ENCODE measurements around the gene AP4M1. TPM values are rescaled to one million over a fixed set of nuclear protein-coding genes. Genes with fewer than 3 reads are reported as not detected.
A peak's percentile ranks its signal among the peaks of the same experiment; 100 is the strongest.

Gene AP4M1
- total RNA-seq, 2 donors from 2014 or later = 26.3 to 31.5 TPM

DNA sequence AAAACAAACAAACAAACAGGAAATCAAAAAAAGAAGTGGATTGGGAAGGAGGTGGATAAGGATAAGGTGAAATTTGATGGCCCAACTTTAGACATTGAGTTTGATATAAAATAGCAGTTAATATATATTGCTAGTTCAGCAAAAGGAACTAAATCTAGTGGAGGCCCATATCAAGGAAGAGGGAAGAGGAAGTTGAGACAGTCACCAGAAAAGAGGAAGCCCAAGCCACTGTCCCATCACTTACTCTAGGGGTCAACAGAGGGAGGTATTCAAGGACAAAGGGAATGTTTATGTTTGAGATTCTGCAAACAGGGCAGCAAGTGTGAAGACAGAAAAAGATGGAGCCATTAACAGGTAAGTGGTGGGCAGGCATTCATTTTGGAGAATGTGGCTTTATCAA, 51.0 kb downstream of the AP4M1 start:
- no peaks in the 10 kb centered on the region for H3K9me3 ChIP-seq (ENCODE audit: control insufficient read depth, low read length)
- Mint-ChIP-seq H3K36me3 (ENCODE audit: low read depth) (peaks cover 39% of the 10 kb centered on the region), H3K27ac (no peak overlapping the region), H3K27me3 (ENCODE audit: insufficient read depth) (no peaks in the 10 kb centered on the region), H3K4me1 (peaks cover 43% of the 10 kb centered on the region), H3K4me3 (no peak overlapping the region), H3K9me3 (no peaks in the 10 kb centered on the region)
- H3K36me3 ChIP-seq (ENCODE audit: control insufficient read depth, insufficient read depth, low read length) = peaks cover 47% of the 10 kb centered on the region
- TF ChIP-seq, protein P1, sequence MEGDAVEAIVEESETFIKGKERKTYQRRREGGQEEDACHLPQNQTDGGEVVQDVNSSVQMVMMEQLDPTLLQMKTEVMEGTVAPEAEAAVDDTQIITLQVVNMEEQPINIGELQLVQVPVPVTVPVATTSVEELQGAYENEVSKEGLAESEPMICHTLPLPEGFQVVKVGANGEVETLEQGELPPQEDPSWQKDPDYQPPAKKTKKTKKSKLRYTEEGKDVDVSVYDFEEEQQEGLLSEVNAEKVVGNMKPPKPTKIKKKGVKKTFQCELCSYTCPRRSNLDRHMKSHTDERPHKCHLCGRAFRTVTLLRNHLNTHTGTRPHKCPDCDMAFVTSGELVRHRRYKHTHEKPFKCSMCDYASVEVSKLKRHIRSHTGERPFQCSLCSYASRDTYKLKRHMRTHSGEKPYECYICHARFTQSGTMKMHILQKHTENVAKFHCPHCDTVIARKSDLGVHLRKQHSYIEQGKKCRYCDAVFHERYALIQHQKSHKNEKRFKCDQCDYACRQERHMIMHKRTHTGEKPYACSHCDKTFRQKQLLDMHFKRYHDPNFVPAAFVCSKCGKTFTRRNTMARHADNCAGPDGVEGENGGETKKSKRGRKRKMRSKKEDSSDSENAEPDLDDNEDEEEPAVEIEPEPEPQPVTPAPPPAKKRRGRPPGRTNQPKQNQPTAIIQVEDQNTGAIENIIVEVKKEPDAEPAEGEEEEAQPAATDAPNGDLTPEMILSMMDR (conservative IDR thresholded peaks at IDR 0.05) = no peak
- no peak for DNase-seq
- H3K4me1 ChIP-seq (ENCODE audit: control insufficient read depth, insufficient read depth, low read length) = peaks cover 23% of the 10 kb centered on the region
- H3K4me3 ChIP-seq (ENCODE audit: low read length) = no peak overlapping the region
- H3K27ac ChIP-seq (ENCODE audit: low read depth, low read length) = no peak overlapping the region
- H3K9ac ChIP-seq (ENCODE audit: extremely low read depth, low read length, poor library complexity, severe bottlenecking) = no peak overlapping the region
- no peaks in the 10 kb centered on the region for H3K27me3 ChIP-seq (ENCODE audit: control insufficient read depth, insufficient read depth, low read length, poor library complexity, severe bottlenecking)

DNA sequence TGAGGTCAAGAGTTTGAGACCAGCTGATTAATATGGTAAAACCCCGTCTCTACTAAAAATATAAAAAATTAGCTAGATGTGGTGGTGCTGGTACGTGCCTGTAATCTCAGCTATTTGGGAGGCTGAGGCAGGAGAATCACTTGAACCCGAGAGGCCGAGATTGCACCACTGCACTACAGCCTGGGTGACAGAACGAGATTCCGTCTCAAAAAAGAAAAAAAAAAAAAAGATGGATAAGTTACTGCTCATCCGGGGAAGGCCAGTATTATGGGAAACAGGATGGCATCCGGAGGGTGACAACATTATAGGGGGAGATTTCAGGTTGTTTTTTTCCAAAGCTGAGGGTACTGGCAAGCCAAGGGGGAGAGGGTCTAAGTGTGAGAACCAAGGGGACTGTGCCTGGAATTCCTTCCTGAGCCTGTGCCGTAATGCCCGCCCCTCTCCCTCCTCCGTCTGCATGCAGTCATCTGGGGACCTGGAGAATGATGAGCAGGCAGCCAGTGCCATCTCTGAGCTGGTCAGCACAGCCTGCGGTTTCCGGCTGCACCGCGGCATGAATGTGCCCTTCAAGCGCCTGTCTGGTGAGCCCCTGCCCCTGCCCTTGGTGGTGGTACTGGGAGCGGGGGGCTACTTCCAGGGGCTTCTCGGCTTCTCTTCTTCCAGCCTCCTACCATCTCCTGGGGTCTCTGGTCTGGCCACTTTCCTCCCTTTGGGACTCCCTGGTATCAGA, 51.7 kb downstream of the AP4M1 start:
- Histone ChIP-seq H3K9ac (ENCODE audit: extremely low read depth, low read length, poor library complexity, severe bottlenecking) (no peak overlapping the region), H3K4me3 (ENCODE audit: low read length) (no peak overlapping the region), H3K27ac (ENCODE audit: low read depth, low read length) (no peak overlapping the region), H3K4me1 (ENCODE audit: control insufficient read depth, insufficient read depth, low read length) (peaks cover 23% of the 10 kb centered on the region), H3K36me3 (ENCODE audit: control insufficient read depth, insufficient read depth, low read length) (peaks cover 47% of the 10 kb centered on the region), H3K27me3 (ENCODE audit: control insufficient read depth, insufficient read depth, low read length, poor library complexity, severe bottlenecking) (no peaks in the 10 kb centered on the region), H3K9me3 (ENCODE audit: control insufficient read depth, low read length) (no peaks in the 10 kb centered on the region)
- peaks cover 47% of the 10 kb centered on the region for H3K4me1 Mint-ChIP-seq
- H3K9me3 Mint-ChIP-seq = no peaks in the 10 kb centered on the region
- WGBS, 2 experiments (ENCODE audit: insufficient coverage in 1 of 2, insufficient read length in 1 of 2) = 90 to 94% methylated on average over 12 to 18 of the region's 18 CpGs
- peaks cover 41% of the 10 kb centered on the region for H3K36me3 Mint-ChIP-seq (ENCODE audit: low read depth)
- no peak overlapping the region for H3K4me3 Mint-ChIP-seq
- DNase-seq = peak; percentile 43
- TF ChIP-seq, protein P1 (conservative IDR thresholded peaks at IDR 0.05) = no peak
- H3K27ac Mint-ChIP-seq = no peak overlapping the region
- no peaks in the 10 kb centered on the region for H3K27me3 Mint-ChIP-seq (ENCODE audit: insufficient read depth)

DNA sequence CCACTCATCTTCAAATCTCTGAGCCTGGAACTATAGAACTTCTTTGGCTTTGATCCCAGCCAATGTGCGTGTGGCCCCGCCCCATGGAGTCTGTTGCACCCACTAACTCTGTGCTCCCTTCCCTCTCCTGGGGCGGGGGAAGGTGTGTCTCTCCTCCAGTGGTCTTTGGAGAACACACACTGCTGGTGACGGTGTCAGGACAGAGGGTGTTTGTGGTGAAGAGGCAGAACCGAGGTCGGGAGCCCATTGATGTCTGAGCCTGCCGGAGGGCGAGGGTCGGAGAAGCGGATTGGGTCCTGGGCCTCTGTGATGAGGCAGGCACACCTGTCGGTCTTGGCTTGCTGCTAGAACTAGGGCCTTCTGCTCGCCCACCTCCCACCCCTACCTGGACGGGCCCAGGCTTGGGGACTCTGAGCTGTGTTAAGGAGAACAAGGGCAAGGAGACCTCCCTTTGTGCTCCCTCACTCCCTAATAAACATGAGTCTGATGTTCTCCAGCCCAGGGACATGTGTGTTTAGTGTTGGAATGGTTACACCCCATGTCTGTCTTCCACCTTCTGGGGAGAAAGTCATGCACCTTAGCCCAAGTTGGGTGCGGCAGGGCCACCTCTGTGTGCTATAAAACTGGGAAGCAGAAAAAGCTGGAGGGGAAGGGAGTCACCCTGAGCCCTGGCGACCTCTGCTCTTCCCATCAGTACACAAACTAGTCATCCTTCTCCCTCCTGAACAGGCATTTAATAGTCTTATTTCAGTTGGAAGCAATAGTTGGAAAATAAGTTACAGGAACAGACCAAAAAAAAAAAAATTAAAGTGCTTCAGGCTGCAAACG, 52.5 kb downstream of the AP4M1 start:
- Histone ChIP-seq H3K9me3 (ENCODE audit: control insufficient read depth, low read length) (no peaks in the 10 kb centered on the region), H3K27me3 (ENCODE audit: control insufficient read depth, insufficient read depth, low read length, poor library complexity, severe bottlenecking) (no peaks in the 10 kb centered on the region), H3K4me1 (ENCODE audit: control insufficient read depth, insufficient read depth, low read length) (peaks cover 21% of the 10 kb centered on the region), H3K27ac (ENCODE audit: low read depth, low read length) (no peak overlapping the region), H3K9ac (ENCODE audit: extremely low read depth, low read length, poor library complexity, severe bottlenecking) (no peak overlapping the region), H3K36me3 (ENCODE audit: control insufficient read depth, insufficient read depth, low read length) (peaks cover 47% of the 10 kb centered on the region), H3K4me3 (ENCODE audit: low read length) (no peak overlapping the region)
- TF ChIP-seq, protein P1 (conservative IDR thresholded peaks at IDR 0.05) = no peak
- Mint-ChIP-seq H3K4me3 (peak overlapping the region; percentile 18), H3K27ac (peak overlapping the region; percentile 79), H3K27me3 (ENCODE audit: insufficient read depth) (no peaks in the 10 kb centered on the region), H3K9me3 (no peaks in the 10 kb centered on the region), H3K4me1 (peaks cover 44% of the 10 kb centered on the region), H3K36me3 (ENCODE audit: low read depth) (peaks cover 41% of the 10 kb centered on the region)
- peak; percentile 50 for DNase-seq
- 88 to 90% methylated on average over 4 to 15 of the region's 16 CpGs for WGBS, 2 experiments (ENCODE audit: insufficient coverage in 1 of 2, insufficient read length in 1 of 2)
